ENCODE data around the gene TNRC6B.

GRCh38 chr22:40366068-40366467, 188.3 kb downstream of the TNRC6B start:
- TF ChIP-seq CTCF (conservative IDR thresholded peaks at IDR 0.05; ENCODE audit: low read length) (no peak), EZH2phosphoT487 (IDR thresholded peaks at IDR 0.05; ENCODE audit: borderline replicate concordance, low read depth, low read length) (no peak)

All from OCI-LY7 (cell line).